HEK293T (cell line): ENCODE data around the gene HOXB5.
A peak's percentile ranks its signal among the peaks of the same experiment; 100 is the strongest.

Source experiments
- CTCF ChIA-PET: fragments of 350-600 bp; formaldehyde crosslinking; extraction: SDS; loops from one replicate; lab custom pipeline; 2021; ENCODE audit warnings: antibody characterized with exemption, inconsistent platforms; lab: Yijun Ruan, JAX
- POLR2A ChIA-PET: fragments of 350-600 bp; formaldehyde crosslinking; extraction: SDS; loops from one replicate; lab custom pipeline; 2020; ENCODE audit warnings: antibody characterized with exemption, inconsistent platforms; lab: Yijun Ruan, JAX
- DNase-seq: peaks from one replicate; pipeline ENCODE4 v3.0.0; 2012; ENCODE audit warnings: mixed read lengths; ENCODE audit errors: extremely low spot score
- ARNT ChIP-seq: fragments of 450-650 bp; IDR thresholded peaks from 2 replicates; pipeline ENCODE4 v1.6.1; 2017; ENCODE audit warnings: mild to moderate bottlenecking
- BHLHE40 ChIP-seq: fragments of 450-650 bp; IDR thresholded peaks from 2 replicates; pipeline ENCODE4 v1.6.1; 2016; ENCODE audit warnings: mild to moderate bottlenecking, moderate library complexity, borderline replicate concordance
- CTBP1 ChIP-seq: fragments of 450-650 bp; IDR thresholded peaks from 2 replicates; pipeline ENCODE4 v1.6.1; 2016; ENCODE audit warnings: borderline replicate concordance
- ELF4 ChIP-seq: fragments of 450-650 bp; IDR thresholded peaks from 2 replicates; pipeline ENCODE4 v1.6.1; 2017; ENCODE audit warnings: antibody characterized with exemption
- FOXA1 ChIP-seq: fragments of 450-650 bp; IDR thresholded peaks from 2 replicates; pipeline ENCODE4 v1.6.1; 2016; ENCODE audit warnings: mild to moderate bottlenecking
- FOXK2 ChIP-seq: fragments of 450-650 bp; IDR thresholded peaks from 2 replicates; pipeline ENCODE4 v1.6.1; 2016; ENCODE audit warnings: mild to moderate bottlenecking
- FOXM1 ChIP-seq: fragments of 450-650 bp; IDR thresholded peaks from 2 replicates; pipeline ENCODE4 v1.6.1; 2017; ENCODE audit warnings: mild to moderate bottlenecking, borderline replicate concordance
- HDGF ChIP-seq: fragments of 450-650 bp; IDR thresholded peaks from 2 replicates; pipeline ENCODE4 v1.6.1; 2017; ENCODE audit warnings: antibody characterized with exemption, borderline replicate concordance
- L3MBTL2 ChIP-seq: fragments of 450-650 bp; conservative IDR thresholded peaks from 2 replicates; pipeline ENCODE4 v1.6.1; 2016; ENCODE audit warnings: mild to moderate bottlenecking
- LEF1 ChIP-seq: fragments of 450-650 bp; IDR thresholded peaks from 2 replicates; pipeline ENCODE4 v1.6.1; 2017; ENCODE audit warnings: mild to moderate bottlenecking, borderline replicate concordance
- NFRKB ChIP-seq: fragments of 450-650 bp; IDR thresholded peaks from 2 replicates; pipeline ENCODE4 v1.6.1; 2016; ENCODE audit warnings: mild to moderate bottlenecking, moderate library complexity
- PKNOX1 ChIP-seq: fragments of 450-650 bp; IDR thresholded peaks from 2 replicates; pipeline ENCODE4 v1.6.1; 2016
- SP1 ChIP-seq: fragments of 450-650 bp; IDR thresholded peaks from 2 replicates; pipeline ENCODE4 v1.6.1; 2017
- SUZ12 ChIP-seq: fragments of 450-650 bp; IDR thresholded peaks from 2 replicates; pipeline ENCODE4 v1.6.1; 2016; ENCODE audit warnings: mild to moderate bottlenecking
- TARDBP ChIP-seq: fragments of 450-650 bp; IDR thresholded peaks from 2 replicates; pipeline ENCODE4 v1.6.1; 2016
- ZNF384 ChIP-seq: fragments of 450-650 bp; IDR thresholded peaks from 2 replicates; pipeline ENCODE4 v1.6.1; 2016

HOXB5 gene

GRCh38 chr17:48546924-48547807 is 46.4 kb downstream of the HOXB5 start:
- POLR2A ChIA-PET: interaction anchor here (0.7 to 3.1 kb wide), 19 partner anchors 9 to 498 kb away, joined by 3 to 21 read pairs (median 5); partner anchors contain the start of genes HOXB5 and HOXB9
- DNase-seq: peak; percentile 51

GRCh38 chr17:48546137-48546923 is 47.2 kb downstream of the HOXB5 start:
- TF ChIP-seq BHLHE40: no peak
- TF ChIP-seq PKNOX1: peak; percentile 87
- no peak for TF ChIP-seq ARNT
- peak; percentile 63; the same call in 1 of the 2 replicates for TF ChIP-seq ZNF384
- TF ChIP-seq CTBP1: no peak
- ChIA-PET CTCF (interaction anchor here (0.8 to 2.5 kb wide), 10 partner anchors 13 to 283 kb away, joined by 3 to 10 read pairs (median 4); partner anchors contain the start of gene HOXB3), POLR2A (interaction anchor here (0.7 to 3.1 kb wide), 17 partner anchors 10 to 498 kb away, joined by 3 to 21 read pairs (median 5); partner anchors contain the start of genes HOXB5 and HOXB9)
- no peak for DNase-seq

More at GRCh38 chr17:48546924-48547807, 46.4 kb downstream of the HOXB5 start:
- TF ChIP-seq CTBP1: peak; percentile 89
- peak; percentile 79 for TF ChIP-seq PKNOX1
- TF ChIP-seq ARNT: peak; percentile 82; the same call in 1 of the 2 replicates
- TF ChIP-seq SUZ12: no peak
- CTCF ChIA-PET: interaction anchor here (0.6 to 2.5 kb wide), 11 partner anchors 11 to 284 kb away, joined by 3 to 10 read pairs (median 4); partner anchors contain the start of gene HOXB3

- POLR2A ChIA-PET: interaction anchor here (2.2 to 3.1 kb wide), 2 partner anchors 42 kb away, joined by 10 to 21 read pairs; no protein-coding TSS in a partner anchor
- DNase-seq: no peak
- no peak for TF ChIP-seq SP1
- no peak for TF ChIP-seq FOXK2
- no peak for TF ChIP-seq SUZ12
- TF ChIP-seq CTBP1: no peak
- no peak for TF ChIP-seq ZNF384
- no peak for TF ChIP-seq ELF4
- TF ChIP-seq NFRKB: no peak
- no peak for TF ChIP-seq ARNT
- CTCF ChIA-PET: no interaction called here
Measured at GRCh38 chr17:48545539-48545938, 48.0 kb downstream of the HOXB5 start.

- ChIA-PET POLR2A (no interaction called here), CTCF (no interaction called here)
- TF ChIP-seq NFRKB (no peak), BHLHE40 (no peak), ELF4 (no peak), FOXK2 (no peak), FOXM1 (no peak), HDGF (no peak), SP1 (no peak), CTBP1 (no peak), ZNF384 (no peak), TARDBP (no peak), L3MBTL2 (no peak), PKNOX1 (no peak), ARNT (no peak)
- DNase-seq: peak; percentile 44
Measured at GRCh38 chr17:48545022-48545375, 48.6 kb downstream of the HOXB5 start, which contains the start of gene HOXB2. Gene HOXB2, minus strand, starts transcription at chr17:48545109. Its CDS starts 198 bp downstream, at chr17:48544911.

- DNase-seq: peak; percentile 70
- ChIA-PET CTCF (interaction anchor here (0.6 kb wide), 1 partner anchor 681 kb away, joined by 3 read pairs; no protein-coding TSS in a partner anchor), POLR2A (interaction anchor here (3.5 kb wide), 1 partner anchor 44 kb away, joined by 18 read pairs; the partner anchor contains the start of gene HOXB3)
- TF ChIP-seq NFRKB: no peak
- no peak for TF ChIP-seq FOXK2
- TF ChIP-seq FOXA1: no peak
- no peak for TF ChIP-seq SUZ12
- TF ChIP-seq BHLHE40: no peak
- no peak for TF ChIP-seq ELF4
- 0 out of 2 replicates have a peak, but pooled peaks have one; percentile 46 for TF ChIP-seq ZNF384
- no peak for TF ChIP-seq SP1
- peak; percentile 93 for TF ChIP-seq PKNOX1
- TF ChIP-seq ARNT: no peak
- no peak for TF ChIP-seq LEF1
- TF ChIP-seq HDGF: no peak
- no peak; the same call in 1 of the 2 replicates for TF ChIP-seq L3MBTL2
- no peak for TF ChIP-seq TARDBP
- peak; percentile 58; the same call in 1 of the 2 replicates for TF ChIP-seq CTBP1
- 0 out of 2 replicates have a peak, but pooled peaks have one; percentile 51 for TF ChIP-seq FOXM1
Measured at GRCh38 chr17:48544349-48545021, 49.1 kb downstream of the HOXB5 start.
